PC-3 (cell line): ENCODE results near the gene MTPN. TPM values are rescaled to one million over a fixed set of nuclear protein-coding genes. Genes with fewer than 3 reads are reported as not detected.
A peak's percentile ranks its signal among the peaks of the same experiment; 100 is the strongest.

Source experiments
- ATAC-seq: fragments of 200-7000 bp; cut with Tn5 transposase; 2 replicates; pipeline ENCODE4 v1.9.1; 2020; ENCODE audit warnings: mild to moderate bottlenecking, moderate library complexity
- BruUV-seq: library from RNA; stranded (reverse); fragments of 400-500 nt; replicated peaks from 2 replicates; lab custom pipeline; 2021; lab: Mats Ljungman, UMichigan
- CTCF ChIA-PET: fragments of 300-600 bp; sonication (Branson Sonifier 250); formaldehyde crosslinking; loops from one replicate; lab custom pipeline; 2022; ENCODE audit warnings: antibody characterized with exemption; lab: Charles Lee
- POLR2A ChIA-PET: fragments of 300-600 bp; sonication (Branson Sonifier 250); formaldehyde crosslinking; loops from one replicate; lab custom pipeline; 2022; ENCODE audit warnings: antibody characterized with exemption; ENCODE audit not compliant: unreplicated experiment; lab: Charles Lee
- DNase-seq: peaks from one replicate; pipeline ENCODE4 v3.0.0-alpha.2; 2015
- H2AFZ ChIP-seq: fragments of 300-600 bp; sonication (generic); 2 replicates; pipeline ENCODE4 v1.6.0; 2016; ENCODE audit warnings: antibody characterized with exemption, low read length
- H3F3A ChIP-seq: fragments of 300-600 bp; sonication (generic); one replicate; pipeline ENCODE4 v1.6.0; 2017; ENCODE audit warnings: antibody characterized with exemption, low read length, control low read depth, mild to moderate bottlenecking; ENCODE audit not compliant: unreplicated experiment
- H3K27ac ChIP-seq: fragments of 300-600 bp; sonication (generic); 2 replicates; pipeline ENCODE4 v1.5.1; 2016; ENCODE audit warnings: mild to moderate bottlenecking, low read length
- H3K27me3 ChIP-seq: fragments of 300-600 bp; sonication (generic); 2 replicates; pipeline ENCODE4 v1.6.1; 2016; ENCODE audit warnings: low read length, mixed read lengths
- H3K36me3 ChIP-seq: fragments of 300-600 bp; sonication (generic); 2 replicates; pipeline ENCODE4 v1.6.1; 2016; ENCODE audit warnings: low read depth, mixed run types, low read length, mixed read lengths
- H3K4me1 ChIP-seq: fragments of 300-600 bp; sonication (generic); 2 replicates; pipeline ENCODE4 v1.5.1; 2016; ENCODE audit warnings: low read length; ENCODE audit not compliant: insufficient read depth
- H3K4me2 ChIP-seq: fragments of 300-600 bp; sonication (generic); 2 replicates; pipeline ENCODE4 v1.6.0; 2016; ENCODE audit warnings: low read length
- H3K4me3 ChIP-seq: fragments of 300-600 bp; sonication (generic); 2 replicates; pipeline ENCODE4 v1.5.1; 2016; ENCODE audit warnings: mild to moderate bottlenecking, low read length, mixed read lengths
- H3K79me2 ChIP-seq: fragments of 300-600 bp; sonication (generic); 2 replicates; pipeline ENCODE4 v1.6.1; 2017; ENCODE audit warnings: low read length, mixed read lengths
- H3K9ac ChIP-seq: fragments of 300-600 bp; sonication (generic); 2 replicates; pipeline ENCODE4 v1.6.0; 2016; ENCODE audit warnings: mild to moderate bottlenecking, low read length
- H3K9me2 ChIP-seq: fragments of 300-600 bp; sonication (generic); replicated peaks from 2 replicates; pipeline ENCODE4 v1.6.1; 2016; ENCODE audit warnings: mixed run types, low read length, mixed read lengths
- H3K9me3 ChIP-seq: fragments of 300-600 bp; sonication (generic); 2 replicates; pipeline ENCODE4 v1.6.1; 2016; ENCODE audit warnings: low read length, mixed read lengths
- H4K20me1 ChIP-seq: fragments of 300-600 bp; sonication (generic); 2 replicates; pipeline ENCODE4 v1.6.1; 2016; ENCODE audit warnings: low read length, mixed read lengths
- CTCF ChIP-seq: fragments of 300-600 bp; sonication (generic); conservative IDR thresholded peaks from 2 replicates; pipeline ENCODE4 v1.5.1; 2017; ENCODE audit warnings: antibody characterized with exemption, low read depth, mild to moderate bottlenecking, low read length
- EZH2 ChIP-seq: fragments of 300-600 bp; sonication (generic); IDR thresholded peaks from one replicate; pipeline ENCODE4 v1.6.1; 2017; ENCODE audit warnings: antibody characterized with exemption, mild to moderate bottlenecking, low read length; ENCODE audit not compliant: unreplicated experiment
- EZH2phosphoT487 ChIP-seq: fragments of 300-600 bp; sonication (generic); IDR thresholded peaks from 2 replicates; pipeline ENCODE4 v1.6.1; 2018; ENCODE audit warnings: mild to moderate bottlenecking, antibody characterized with exemption, low read length, borderline replicate concordance
- intact Hi-C: fragments of 100-400 bp; cut with micrococcal nuclease; formaldehyde crosslinking; loops from 2 replicates; pipeline ENCODE4 v1.9.0; 2023
- total RNA-seq: library from RNA; depleted of rRNA; stranded (reverse); fragments of >200 nt; gene quantifications from 2 replicates; pipeline ENCODE4 v1.2.3, GENCODE V29; 2014

Gene MTPN
- total RNA-seq, 1 experiment from 2014 or later, result 96.0 TPM

GRCh38 chr7:136000288-136000913 lies 23.2 kb upstream of the MTPN start:
- Histone ChIP-seq H3K9me3 (no peaks in the 10 kb centered on the region), H3K9ac (no peak overlapping the region), H3K27me3 (no peaks in the 10 kb centered on the region), H3K4me2 (no peak overlapping the region), H4K20me1 (no peaks in the 10 kb centered on the region), H3K9me2 (no peaks in the 10 kb centered on the region), H3K4me3 (no peak overlapping the region), H3K79me2 (no peaks in the 10 kb centered on the region), H3F3A (no peaks in the 10 kb centered on the region), H3K27ac (no peak overlapping the region), H2AFZ (no peak overlapping the region), H3K4me1 (peaks cover 7% of the 10 kb centered on the region), H3K36me3 (no peaks in the 10 kb centered on the region)
- ATAC-seq (no peak), DNase-seq (no peak)
- no TSS peak for BruUV-seq
- POLR2A ChIA-PET, result no interaction called here
- intact Hi-C loops, result no loop called here
- CTCF ChIA-PET, result no interaction called here
- no peak for TF ChIP-seq CTCF
- TF ChIP-seq EZH2, result no peak
- no peak for TF ChIP-seq EZH2phosphoT487

GRCh38 chr7:135998081-135998480 lies 20.9 kb upstream of the MTPN start:
- H3K79me2 ChIP-seq, result no peaks in the 10 kb centered on the region
- H3K9me3 ChIP-seq, result no peaks in the 10 kb centered on the region
- no peaks in the 10 kb centered on the region for H4K20me1 ChIP-seq
- no peak overlapping the region for H3K27ac ChIP-seq
- DNase-seq, result no peak
- H3K4me2 ChIP-seq, result no peak overlapping the region
- H3K36me3 ChIP-seq, result no peaks in the 10 kb centered on the region
- peaks cover 9% of the 10 kb centered on the region for H3K4me1 ChIP-seq
- H2AFZ ChIP-seq, result no peak overlapping the region
- POLR2A ChIA-PET, result no interaction called here
- H3K9me2 ChIP-seq, result no peaks in the 10 kb centered on the region
- H3K27me3 ChIP-seq, result no peaks in the 10 kb centered on the region
- intact Hi-C loops, result no loop called here
- H3F3A ChIP-seq, result no peaks in the 10 kb centered on the region
- ATAC-seq, result no peak
- H3K9ac ChIP-seq, result no peak overlapping the region
- TF ChIP-seq EZH2phosphoT487 (no peak), EZH2 (no peak), CTCF (no peak)
- no TSS peak for BruUV-seq
- CTCF ChIA-PET, result no interaction called here
- H3K4me3 ChIP-seq, result no peak overlapping the region

- Histone ChIP-seq H3K4me2 (0 out of 2 replicates have a peak overlapping the region, but pooled peaks have one; percentile 23), H4K20me1 (no peaks in the 10 kb centered on the region), H3K9me3 (no peaks in the 10 kb centered on the region), H2AFZ (no peak overlapping the region), H3K9me2 (no peaks in the 10 kb centered on the region), H3K36me3 (no peaks in the 10 kb centered on the region), H3F3A (no peaks in the 10 kb centered on the region), H3K79me2 (no peaks in the 10 kb centered on the region), H3K27ac (no peak overlapping the region), H3K9ac (no peak overlapping the region), H3K27me3 (no peaks in the 10 kb centered on the region), H3K4me3 (no peak overlapping the region), H3K4me1 (peaks cover 21% of the 10 kb centered on the region)
- DNase-seq (peak; percentile 40), ATAC-seq (peak; percentile 38; the same call in 1 of the 2 replicates)
- intact Hi-C loops, result no loop called here
- ChIA-PET POLR2A (no interaction called here), CTCF (no interaction called here)
- TF ChIP-seq CTCF (no peak), EZH2 (no peak), EZH2phosphoT487 (no peak)
- BruUV-seq, result no TSS peak
Observed at GRCh38 chr7:135995748-135996147, 18.6 kb upstream of the MTPN start.
